ENCODE measurements around the gene ALK.

ALK gene

GRCh38 chr2:29398384-29399237 lies 522.8 kb downstream of the ALK start:
- DNase-seq (ENCODE audit: low read depth), result no peak

- no peak for DNase-seq (ENCODE audit: low read depth)
Observed at GRCh38 chr2:29397713-29398112, 523.7 kb downstream of the ALK start.

GRCh38 chr2:29397039-29397438 lies 524.3 kb downstream of the ALK start:
- DNase-seq (ENCODE audit: low read depth), result no peak

GRCh38 chr2:29394981-29395350 lies 526.4 kb downstream of the ALK start:
- DNase-seq (ENCODE audit: low read depth), result no peak

GRCh38 chr2:29394311-29394980 lies 526.9 kb downstream of the ALK start:
- no peak for DNase-seq (ENCODE audit: low read depth)

- no peak for DNase-seq (ENCODE audit: low read depth)
Observed at GRCh38 chr2:29393676-29394075, 527.7 kb downstream of the ALK start.

- DNase-seq (ENCODE audit: low read depth), result no peak
Observed at GRCh38 chr2:29392774-29393173, 528.6 kb downstream of the ALK start.

GRCh38 chr2:29390136-29390535 lies 531.2 kb downstream of the ALK start:
- no peak for DNase-seq (ENCODE audit: low read depth)

GRCh38 chr2:29389686-29390085 lies 531.7 kb downstream of the ALK start:
- DNase-seq (ENCODE audit: low read depth), result no peak

GRCh38 chr2:29388071-29388470 lies 533.3 kb downstream of the ALK start:
- no peak for DNase-seq (ENCODE audit: low read depth)

GRCh38 chr2:29382486-29382885 lies 538.9 kb downstream of the ALK start:
- DNase-seq (ENCODE audit: low read depth), result no peak

GRCh38 chr2:29377788-29378187 lies 543.6 kb downstream of the ALK start:
- no peak for DNase-seq (ENCODE audit: low read depth)

GRCh38 chr2:29376541-29376940 lies 544.8 kb downstream of the ALK start:
- DNase-seq (ENCODE audit: low read depth), result no peak

- no peak for DNase-seq (ENCODE audit: low read depth)
Observed at GRCh38 chr2:29375843-29376242, 545.5 kb downstream of the ALK start.

- DNase-seq (ENCODE audit: low read depth), result no peak
Observed at GRCh38 chr2:29374823-29375222, 546.6 kb downstream of the ALK start.

- DNase-seq (ENCODE audit: low read depth), result no peak
Observed at GRCh38 chr2:29373870-29374269, 547.5 kb downstream of the ALK start.

- DNase-seq (ENCODE audit: low read depth), result no peak
Observed at GRCh38 chr2:29372185-29372584, 549.2 kb downstream of the ALK start.

- no peak for DNase-seq (ENCODE audit: low read depth)
Observed at GRCh38 chr2:29370581-29371125, 550.7 kb downstream of the ALK start.

GRCh38 chr2:29370173-29370572 lies 551.2 kb downstream of the ALK start:
- no peak for DNase-seq (ENCODE audit: low read depth)

- no peak for DNase-seq (ENCODE audit: low read depth)
Observed at GRCh38 chr2:29368659-29369040, 552.7 kb downstream of the ALK start.

GRCh38 chr2:29367986-29368658 lies 553.3 kb downstream of the ALK start:
- no peak for DNase-seq (ENCODE audit: low read depth)

- DNase-seq (ENCODE audit: low read depth), result no peak
Observed at GRCh38 chr2:29363111-29363510, 558.3 kb downstream of the ALK start.

- no peak for DNase-seq (ENCODE audit: low read depth)
Observed at GRCh38 chr2:29361231-29361630, 560.2 kb downstream of the ALK start.

Data from activated T-cell treated with anti-CD3 and anti-CD28 coated beads for 1 hour (primary cell).